ENCODE results near the gene RASA3.

DNA sequence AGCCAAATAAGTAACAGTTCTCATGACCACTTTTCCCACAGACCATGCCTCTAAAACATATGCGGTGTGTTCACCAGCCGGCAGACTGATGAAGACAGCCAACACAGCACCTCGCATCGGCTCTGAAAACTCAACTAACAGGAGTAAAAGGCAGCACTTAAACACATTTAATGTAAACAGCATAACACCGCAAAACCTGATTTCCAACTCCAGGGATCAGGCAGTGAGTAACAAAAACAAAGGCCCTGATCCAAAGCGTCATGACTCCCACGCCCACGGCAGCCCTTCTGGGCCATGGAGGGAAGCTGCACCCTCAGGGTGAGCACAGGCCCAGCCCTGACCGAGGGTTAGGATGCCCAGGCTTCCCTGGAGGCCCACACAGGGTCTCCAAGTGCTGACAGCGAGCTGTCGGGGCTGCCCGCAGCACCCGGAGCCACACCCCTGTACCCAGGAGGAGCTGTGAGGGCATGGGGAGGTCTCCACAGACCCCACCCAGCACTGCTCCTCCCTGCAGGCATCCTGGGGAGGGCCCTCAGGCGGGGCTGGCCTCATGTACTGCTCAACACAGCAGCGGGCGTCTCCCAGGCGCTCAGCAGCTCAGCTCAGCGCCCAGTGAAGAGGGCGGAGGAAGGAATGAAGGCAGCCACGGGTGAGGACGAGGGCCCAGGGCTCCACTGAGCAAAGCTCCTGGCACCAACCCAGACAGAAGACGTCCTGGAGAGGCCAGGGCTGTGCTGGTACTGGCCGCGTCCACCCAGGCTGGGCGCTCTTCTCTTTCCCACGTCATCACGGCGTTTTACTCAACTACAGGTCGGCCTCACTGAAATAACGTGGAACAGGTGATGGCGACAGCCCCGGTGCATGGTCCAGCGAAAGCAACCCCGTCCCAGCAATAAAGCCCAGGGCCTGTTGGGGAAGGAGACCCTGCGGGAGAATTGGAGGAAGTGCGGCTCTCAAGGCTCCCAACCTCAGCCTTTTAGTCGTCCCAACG is 53.7 kb downstream of the RASA3 start:
- TF ChIP-seq, protein P1, sequence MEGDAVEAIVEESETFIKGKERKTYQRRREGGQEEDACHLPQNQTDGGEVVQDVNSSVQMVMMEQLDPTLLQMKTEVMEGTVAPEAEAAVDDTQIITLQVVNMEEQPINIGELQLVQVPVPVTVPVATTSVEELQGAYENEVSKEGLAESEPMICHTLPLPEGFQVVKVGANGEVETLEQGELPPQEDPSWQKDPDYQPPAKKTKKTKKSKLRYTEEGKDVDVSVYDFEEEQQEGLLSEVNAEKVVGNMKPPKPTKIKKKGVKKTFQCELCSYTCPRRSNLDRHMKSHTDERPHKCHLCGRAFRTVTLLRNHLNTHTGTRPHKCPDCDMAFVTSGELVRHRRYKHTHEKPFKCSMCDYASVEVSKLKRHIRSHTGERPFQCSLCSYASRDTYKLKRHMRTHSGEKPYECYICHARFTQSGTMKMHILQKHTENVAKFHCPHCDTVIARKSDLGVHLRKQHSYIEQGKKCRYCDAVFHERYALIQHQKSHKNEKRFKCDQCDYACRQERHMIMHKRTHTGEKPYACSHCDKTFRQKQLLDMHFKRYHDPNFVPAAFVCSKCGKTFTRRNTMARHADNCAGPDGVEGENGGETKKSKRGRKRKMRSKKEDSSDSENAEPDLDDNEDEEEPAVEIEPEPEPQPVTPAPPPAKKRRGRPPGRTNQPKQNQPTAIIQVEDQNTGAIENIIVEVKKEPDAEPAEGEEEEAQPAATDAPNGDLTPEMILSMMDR (IDR thresholded peaks at IDR 0.05; ENCODE audit: low read depth, low read length): no peak
- TF ChIP-seq EZH2phosphoT487 (IDR thresholded peaks at IDR 0.05; ENCODE audit: low read depth): no peak

All from OCI-LY3 (cell line).